H9 (cell line): ENCODE data around the gene MX1. TPM values are rescaled to one million over a fixed set of nuclear protein-coding genes. Genes with fewer than 3 reads are reported as not detected.

Experiments
- DNase-seq: peaks from one replicate; pipeline ENCODE4 v3.0.0-alpha.2; 2017
- H2AFZ ChIP-seq: one replicate; pipeline ENCODE4 v1.6.1; 2013; ENCODE audit warnings: mild to moderate bottlenecking, low read length, control low read depth, moderate library complexity
- H2AK5ac ChIP-seq: 2 replicates; pipeline ENCODE4 v1.6.1; 2013; ENCODE audit warnings: low read length, control low read depth, mixed read lengths; ENCODE audit not compliant: insufficient read length
- H2BK120ac ChIP-seq: one replicate; pipeline ENCODE4 v1.6.1; 2013; ENCODE audit warnings: low read depth, mild to moderate bottlenecking, low read length, control low read depth, inconsistent platforms; ENCODE audit not compliant: poor library complexity, severe bottlenecking
- H2BK12ac ChIP-seq: 2 replicates; pipeline ENCODE4 v1.6.1; 2013; ENCODE audit warnings: low read length, control low read depth, mixed read lengths, low read depth; ENCODE audit not compliant: insufficient read length
- H2BK15ac ChIP-seq: 2 replicates; pipeline ENCODE4 v1.6.1; 2013; ENCODE audit warnings: low read depth, low read length, control low read depth
- H2BK20ac ChIP-seq: one replicate; pipeline ENCODE4 v1.6.1; 2013; ENCODE audit warnings: low read depth, mild to moderate bottlenecking, low read length, control low read depth, inconsistent platforms; ENCODE audit not compliant: poor library complexity, severe bottlenecking
- H2BK5ac ChIP-seq: 2 replicates; pipeline ENCODE4 v1.6.1; 2013; ENCODE audit warnings: low read length, control low read depth, mixed read lengths; ENCODE audit not compliant: insufficient read length
- H3K14ac ChIP-seq: 2 replicates; pipeline ENCODE4 v1.6.1; 2013; ENCODE audit warnings: low read length, control low read depth; ENCODE audit not compliant: insufficient read depth
- H3K18ac ChIP-seq: 2 replicates; pipeline ENCODE4 v1.6.1; 2013; ENCODE audit warnings: low read depth, mild to moderate bottlenecking, mixed read lengths, low read length, control low read depth; ENCODE audit not compliant: insufficient read length
- H3K23ac ChIP-seq: 2 replicates; pipeline ENCODE4 v1.6.1; 2013; ENCODE audit warnings: low read length, control low read depth, mixed read lengths, low read depth; ENCODE audit not compliant: insufficient read length
- H3K23me2 ChIP-seq: 2 replicates; pipeline ENCODE4 v1.6.1; 2013; ENCODE audit warnings: low read depth, mild to moderate bottlenecking, mixed read lengths, low read length, control low read depth; ENCODE audit not compliant: insufficient read length, poor library complexity, severe bottlenecking
- H3K27ac ChIP-seq: 2 replicates; pipeline ENCODE4 v1.5.1; 2013; ENCODE audit warnings: low read length, control low read depth, mixed read lengths, low read depth; ENCODE audit not compliant: insufficient read length
- H3K27me3 ChIP-seq: 2 replicates; pipeline ENCODE4 v1.6.1; 2013; ENCODE audit warnings: low read length, control low read depth, inconsistent platforms; ENCODE audit not compliant: insufficient read depth
- H3K4ac ChIP-seq: 2 replicates; pipeline ENCODE4 v1.6.1; 2013; ENCODE audit warnings: low read depth, mild to moderate bottlenecking, control low read depth, inconsistent platforms, low read length, moderate library complexity
- H3K4me1 ChIP-seq: 2 replicates; pipeline ENCODE4 v1.6.1; 2013; ENCODE audit warnings: low read length, control low read depth, inconsistent platforms; ENCODE audit not compliant: insufficient read depth
- H3K4me2 ChIP-seq: 2 replicates; pipeline ENCODE4 v1.6.1; 2013; ENCODE audit warnings: low read length, control low read depth, mixed read lengths; ENCODE audit not compliant: insufficient read length, insufficient read depth
- H3K56ac ChIP-seq: 2 replicates; pipeline ENCODE4 v1.6.1; 2013; ENCODE audit warnings: low read depth, mild to moderate bottlenecking, mixed read lengths, low read length, control low read depth; ENCODE audit not compliant: insufficient read length
- H3K79me1 ChIP-seq: 2 replicates; pipeline ENCODE4 v1.6.1; 2013; ENCODE audit warnings: low read depth, mild to moderate bottlenecking, moderate library complexity, low read length, control low read depth, inconsistent platforms; ENCODE audit not compliant: insufficient read depth, poor library complexity, severe bottlenecking
- H3K79me2 ChIP-seq: 2 replicates; pipeline ENCODE4 v1.6.1; 2013; ENCODE audit warnings: low read length, control low read depth, inconsistent platforms; ENCODE audit not compliant: insufficient read depth
- H3K9ac ChIP-seq: 2 replicates; pipeline ENCODE4 v1.6.1; 2013; ENCODE audit warnings: low read length, control low read depth, mixed read lengths; ENCODE audit not compliant: insufficient read length; ENCODE audit errors: extremely low read depth
- H3K9me3 ChIP-seq: one replicate; pipeline ENCODE4 v1.6.1; 2013; ENCODE audit warnings: low read depth, low read length, inconsistent platforms; ENCODE audit not compliant: control insufficient read depth
- H3T11ph ChIP-seq: one replicate; pipeline ENCODE4 v1.6.1; 2013; ENCODE audit warnings: mild to moderate bottlenecking, low read length, control low read depth, inconsistent platforms
- H4K20me1 ChIP-seq: one replicate; pipeline ENCODE4 v1.6.1; 2013; ENCODE audit not compliant: control insufficient read depth, insufficient read length, insufficient read depth
- H4K5ac ChIP-seq: 2 replicates; pipeline ENCODE4 v1.6.1; 2013; ENCODE audit warnings: low read depth, mild to moderate bottlenecking, mixed read lengths, low read length, control low read depth; ENCODE audit not compliant: insufficient read length
- H4K8ac ChIP-seq: replicated peaks from 2 replicates; pipeline ENCODE4 v1.6.1; 2013; ENCODE audit warnings: low read length, control low read depth, mixed read lengths, low read depth; ENCODE audit not compliant: insufficient read length
- H4K91ac ChIP-seq: 2 replicates; pipeline ENCODE4 v1.6.1; 2013; ENCODE audit warnings: low read depth, mild to moderate bottlenecking, moderate library complexity, mixed read lengths, low read length, control low read depth; ENCODE audit not compliant: insufficient read length
- H3K27ac Mint-ChIP-seq, 3 experiments: 2 replicates in 2 of 3; 3 replicates in 1 of 3; pipeline ENCODE4 v1.8.0; 2020 to 2021; ENCODE audit warnings: mixed read lengths in 3 of 3, mild to moderate bottlenecking in 1 of 3, moderate library complexity in 1 of 3
- H3K27me3 Mint-ChIP-seq: 2 replicates; pipeline ENCODE4 v1.8.0; 2021; ENCODE audit warnings: low read depth, mild to moderate bottlenecking, moderate library complexity, mixed read lengths
- H3K36me3 Mint-ChIP-seq, 3 experiments: 2 replicates in 2 of 3; 3 replicates in 1 of 3; pipeline ENCODE4 v1.8.0; 2020 to 2021; ENCODE audit warnings: low read depth in 3 of 3, mixed read lengths in 3 of 3; ENCODE audit not compliant: insufficient read depth in 1 of 3
- H3K4me1 Mint-ChIP-seq, 2 experiments: 2 replicates each; pipeline ENCODE4 v1.8.0; 2020; ENCODE audit warnings: mixed read lengths in 2 of 2
- H3K4me3 Mint-ChIP-seq, 2 experiments: 2 replicates in 1 of 2; 3 replicates in 1 of 2; pipeline ENCODE4 v1.8.0; 2020 to 2021; ENCODE audit warnings: mild to moderate bottlenecking in 2 of 2, mixed read lengths in 2 of 2, moderate library complexity in 1 of 2
- H3K9me3 Mint-ChIP-seq, 2 experiments: 2 replicates in 1 of 2; 3 replicates in 1 of 2; pipeline ENCODE4 v1.8.0; 2020; ENCODE audit warnings: mild to moderate bottlenecking in 2 of 2, mixed read lengths in 2 of 2, moderate library complexity in 1 of 2
- WGBS: extraction: QIAGEN DNeasy Blood & Tissue Kit; methylation state at CpG from one replicate; pipeline ENCODE4 v1.1.7; 2013; ENCODE audit warnings: missing lambda C conversion rate, low lambda C conversion rate, mixed read lengths; ENCODE audit not compliant: insufficient read length; ENCODE audit errors: extremely low coverage; 5-methylcytosine and 5-hydroxymethylcytosine counted together
- total RNA-seq: library from RNA; stranded (reverse); gene quantifications from 2 replicates; pipeline ENCODE4 v1.2.1, GENCODE V29; 2021
- TF ChIP-seq, protein P1 (sequence below): fragments of 200-600 bp; sonication (generic); conservative IDR thresholded peaks from 3 replicates; pipeline ENCODE4 v1.8.0; 2021; ENCODE audit warnings: antibody characterized with exemption, mild to moderate bottlenecking

Gene MX1
- total RNA-seq, 1 experiment from 2014 or later, result 6.3 TPM

DNA sequence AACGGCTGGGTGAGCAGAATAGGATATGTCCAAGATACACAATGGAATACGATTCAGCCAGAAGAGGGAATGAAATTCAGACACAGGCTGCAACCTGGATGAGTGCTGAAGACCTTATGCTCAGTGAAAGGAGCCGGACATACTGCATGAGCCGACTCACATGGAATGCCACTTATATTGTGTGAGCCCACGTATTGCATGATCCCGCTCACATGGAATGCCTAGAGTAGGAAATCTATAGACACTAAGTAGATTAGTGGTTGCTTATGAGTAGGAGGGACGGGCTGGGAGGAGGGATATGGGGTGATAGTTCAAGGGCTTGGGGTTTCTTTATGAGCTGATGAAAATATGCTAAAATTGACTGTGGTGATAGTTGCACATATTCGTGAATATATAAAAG, 55.2 kb downstream of the MX1 start:
- H4K8ac ChIP-seq, result no peak overlapping the region
- no peak overlapping the region for H3K4me2 ChIP-seq
- H2BK120ac ChIP-seq, result no peak overlapping the region
- Mint-ChIP-seq H3K4me3 (no peak overlapping the region), H3K27ac (no peak overlapping the region), H3K27me3 (no peaks in the 10 kb centered on the region), H3K36me3 (peaks cover 4 to 26% (median 5%) of the 10 kb centered on the region in 3 experiments; a peak in 5 of 7 replicates), H3K9me3 (no peaks in the 10 kb centered on the region), H3K4me1 (peaks cover 44 to 51% of the 10 kb centered on the region in 2 experiments)
- TF ChIP-seq, protein P1, sequence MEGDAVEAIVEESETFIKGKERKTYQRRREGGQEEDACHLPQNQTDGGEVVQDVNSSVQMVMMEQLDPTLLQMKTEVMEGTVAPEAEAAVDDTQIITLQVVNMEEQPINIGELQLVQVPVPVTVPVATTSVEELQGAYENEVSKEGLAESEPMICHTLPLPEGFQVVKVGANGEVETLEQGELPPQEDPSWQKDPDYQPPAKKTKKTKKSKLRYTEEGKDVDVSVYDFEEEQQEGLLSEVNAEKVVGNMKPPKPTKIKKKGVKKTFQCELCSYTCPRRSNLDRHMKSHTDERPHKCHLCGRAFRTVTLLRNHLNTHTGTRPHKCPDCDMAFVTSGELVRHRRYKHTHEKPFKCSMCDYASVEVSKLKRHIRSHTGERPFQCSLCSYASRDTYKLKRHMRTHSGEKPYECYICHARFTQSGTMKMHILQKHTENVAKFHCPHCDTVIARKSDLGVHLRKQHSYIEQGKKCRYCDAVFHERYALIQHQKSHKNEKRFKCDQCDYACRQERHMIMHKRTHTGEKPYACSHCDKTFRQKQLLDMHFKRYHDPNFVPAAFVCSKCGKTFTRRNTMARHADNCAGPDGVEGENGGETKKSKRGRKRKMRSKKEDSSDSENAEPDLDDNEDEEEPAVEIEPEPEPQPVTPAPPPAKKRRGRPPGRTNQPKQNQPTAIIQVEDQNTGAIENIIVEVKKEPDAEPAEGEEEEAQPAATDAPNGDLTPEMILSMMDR, result no peak
- H3K56ac ChIP-seq, result no peak overlapping the region
- H3K9me3 ChIP-seq, result no peaks in the 10 kb centered on the region
- no peaks in the 10 kb centered on the region for H3K79me1 ChIP-seq
- peaks cover 8% of the 10 kb centered on the region; the same call in 1 of the 2 replicates for H3K4me1 ChIP-seq
- H3K9ac ChIP-seq, result no peak overlapping the region
- no peak overlapping the region for H4K5ac ChIP-seq
- no peak overlapping the region for H2BK12ac ChIP-seq
- H3T11ph ChIP-seq, result no peak overlapping the region
- H4K20me1 ChIP-seq, result no peaks in the 10 kb centered on the region
- no peak overlapping the region for H2BK5ac ChIP-seq
- H3K27me3 ChIP-seq, result no peaks in the 10 kb centered on the region
- no peaks in the 10 kb centered on the region for H3K79me2 ChIP-seq
- no peak overlapping the region for H3K4ac ChIP-seq
- no peak for DNase-seq
- WGBS, result no CpG with 5 or more reads among the region's 8 CpGs
- no peak overlapping the region for H2AFZ ChIP-seq
- H3K23ac ChIP-seq, result no peak overlapping the region
- no peak overlapping the region for H2AK5ac ChIP-seq
- no peak overlapping the region for H2BK15ac ChIP-seq
- no peak overlapping the region for H3K14ac ChIP-seq
- no peak overlapping the region for H3K18ac ChIP-seq
- no peak overlapping the region for H3K27ac ChIP-seq
- H2BK20ac ChIP-seq, result no peak overlapping the region
- H3K23me2 ChIP-seq, result no peaks in the 10 kb centered on the region
- H4K91ac ChIP-seq, result no peak overlapping the region
